H1 (cell line): ENCODE measurements around the gene SH3GL1. TPM values are rescaled to one million over a fixed set of nuclear protein-coding genes. Genes with fewer than 3 reads are reported as not detected.

Experiments
- CBX8 ChIP-seq: fragments of 300-800, 300-1000 bp; sonication (generic); IDR thresholded peaks from 2 replicates; pipeline ENCODE4 v1.7.1; 2016; ENCODE audit warnings: low read depth, low read length, borderline replicate concordance
- CTCF ChIP-seq, 3 experiments: IDR thresholded peaks; 1 replicate in 2 of 3; 2 replicates in 1 of 3; pipeline versions ENCODE4 v1.5.1 to v1.6.1; 2011; ENCODE audit warnings: low read length in 3 of 3, mild to moderate bottlenecking in 3 of 3, inconsistent platforms in 2 of 3, low read depth in 1 of 3, moderate library complexity in 1 of 3; ENCODE audit not compliant: insufficient read depth in 1 of 3; ENCODE audit errors: control extremely low read depth in 1 of 3
- HDAC6 ChIP-seq: IDR thresholded peaks from one replicate; pipeline ENCODE4 v1.7.1; 2012; ENCODE audit warnings: low read depth, mild to moderate bottlenecking, inconsistent platforms, low read length, moderate library complexity
- TAF7 ChIP-seq: optimal IDR thresholded peaks from 2 replicates; pipeline ENCODE3; 2011; ENCODE audit warnings: low read depth, mild to moderate bottlenecking, inconsistent platforms, low read length, moderate library complexity, borderline replicate concordance
- polyA plus RNA-seq, 7 experiments: library from polyadenylated mRNA; depleted of rRNA in 3 of 7; stranded (reverse) in 5 of 7; unstranded in 2 of 7; fragments of >200 nt in 5 of 7; fragments of 200-250 nt in 2 of 7; gene quantifications; 1 replicate in 5 of 7; 2 replicates in 1 of 7; 4 replicates in 1 of 7; pipeline versions ENCODE4 v1.2.1 to v1.2.3, GENCODE V29; 2011 to 2013; ENCODE audit warnings: missing spikeins in 2 of 7, mixed read lengths in 2 of 7
- total RNA-seq: library from RNA; stranded (reverse); fragmentation: NEBNext Ultra II Directional; extraction: Animal tissue kit (Norgen Biotek cat#: 25700); gene quantifications from 2 replicates; pipeline ENCODE4 v1.2.1, GENCODE V29; 2021

Gene SH3GL1
- total and polyA plus RNA-seq, 2 of the 8 experiments (the other 6 are each of a cell fraction or from before 2014, with no cell fraction given) = 81.5 to 102 TPM

GRCh38 chr19:4386041-4386782 lies 14.1 kb downstream of the SH3GL1 start (continued):
- no peak for TF ChIP-seq CTCF (IDR thresholded peaks at IDR 0.05; ENCODE audit: control extremely low read depth in 1 of 3, insufficient read depth in 1 of 3, low read depth in 1 of 3, low read length in 3 of 3)
- TF ChIP-seq HDAC6 = no peak
- TF ChIP-seq CBX8 = no peak
- no peak for TF ChIP-seq TAF7
